ENCODE results near the gene F2RL1.
"Not testable (repeated sequence)": the region's sequence is repeated elsewhere in the genome, so short reads cannot be mapped to it uniquely, and the experiment has no call there.

The F2RL1 gene

DNA sequence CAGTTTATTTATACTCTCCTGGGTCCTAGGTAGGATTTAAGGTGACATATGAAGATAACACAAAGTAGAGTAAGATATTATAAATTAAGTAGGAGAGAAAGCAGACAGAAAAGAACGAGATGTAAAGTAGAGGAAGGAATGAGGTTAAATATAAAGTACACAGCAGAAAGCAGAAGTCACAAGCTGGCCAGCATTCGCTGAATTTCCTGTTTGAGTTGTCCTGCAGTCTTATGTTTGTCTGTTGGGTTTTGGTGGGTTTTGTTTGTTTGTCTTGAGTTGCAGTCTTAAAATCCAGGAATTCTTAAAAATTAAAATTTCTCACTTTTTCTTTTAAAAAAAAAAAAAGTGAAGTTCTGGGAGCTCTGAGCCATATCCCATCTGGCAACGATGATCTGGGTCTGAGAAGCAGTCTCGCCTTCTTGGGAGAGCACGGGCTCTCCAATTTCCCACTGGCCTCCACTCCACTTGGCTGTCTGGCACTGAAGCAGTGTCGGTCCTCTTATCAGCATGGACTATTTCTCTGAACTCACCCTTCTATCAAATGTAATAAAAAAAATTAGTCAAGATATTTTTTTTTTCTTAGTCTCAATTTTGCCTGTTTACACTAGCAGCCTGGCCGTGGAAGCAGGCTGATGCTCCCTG is 33.0 kb downstream of the F2RL1 start:
- Histone ChIP-seq H3K4me3 (no peak overlapping the region), H3K27ac (peak overlapping the region in 1 of 2 donors; percentile 45)
- DNase-seq (ENCODE audit: low spot score), result no peak
- TF ChIP-seq, protein P1, sequence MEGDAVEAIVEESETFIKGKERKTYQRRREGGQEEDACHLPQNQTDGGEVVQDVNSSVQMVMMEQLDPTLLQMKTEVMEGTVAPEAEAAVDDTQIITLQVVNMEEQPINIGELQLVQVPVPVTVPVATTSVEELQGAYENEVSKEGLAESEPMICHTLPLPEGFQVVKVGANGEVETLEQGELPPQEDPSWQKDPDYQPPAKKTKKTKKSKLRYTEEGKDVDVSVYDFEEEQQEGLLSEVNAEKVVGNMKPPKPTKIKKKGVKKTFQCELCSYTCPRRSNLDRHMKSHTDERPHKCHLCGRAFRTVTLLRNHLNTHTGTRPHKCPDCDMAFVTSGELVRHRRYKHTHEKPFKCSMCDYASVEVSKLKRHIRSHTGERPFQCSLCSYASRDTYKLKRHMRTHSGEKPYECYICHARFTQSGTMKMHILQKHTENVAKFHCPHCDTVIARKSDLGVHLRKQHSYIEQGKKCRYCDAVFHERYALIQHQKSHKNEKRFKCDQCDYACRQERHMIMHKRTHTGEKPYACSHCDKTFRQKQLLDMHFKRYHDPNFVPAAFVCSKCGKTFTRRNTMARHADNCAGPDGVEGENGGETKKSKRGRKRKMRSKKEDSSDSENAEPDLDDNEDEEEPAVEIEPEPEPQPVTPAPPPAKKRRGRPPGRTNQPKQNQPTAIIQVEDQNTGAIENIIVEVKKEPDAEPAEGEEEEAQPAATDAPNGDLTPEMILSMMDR (IDR thresholded peaks at IDR 0.05), result no peak

DNA sequence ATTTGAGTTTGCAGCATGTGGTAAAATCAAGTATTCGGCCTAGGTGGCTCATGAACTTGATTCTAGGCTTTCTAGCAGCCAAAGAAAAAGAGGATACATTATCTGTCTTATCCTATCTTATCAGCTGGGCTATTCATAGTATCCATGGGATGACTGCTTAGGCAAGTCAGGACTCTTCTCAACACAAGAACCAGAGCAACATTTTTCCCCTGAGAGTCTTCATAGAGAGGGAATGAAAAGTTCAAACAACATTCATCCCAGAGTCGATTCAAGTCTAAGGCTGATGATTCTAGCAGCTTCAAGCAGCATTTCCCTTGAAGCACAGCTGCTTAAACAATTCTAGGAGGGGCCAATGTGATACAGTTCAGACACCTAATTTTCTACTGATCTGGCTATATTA is 33.9 kb downstream of the F2RL1 start:
- DNase-seq (ENCODE audit: low spot score), result no peak
- no peak overlapping the region for H3K4me3 ChIP-seq
- H3K27ac ChIP-seq, result peak overlapping the region in 1 of 2 donors; percentile 3
- TF ChIP-seq, protein P1 (IDR thresholded peaks at IDR 0.05), result no peak

DNA sequence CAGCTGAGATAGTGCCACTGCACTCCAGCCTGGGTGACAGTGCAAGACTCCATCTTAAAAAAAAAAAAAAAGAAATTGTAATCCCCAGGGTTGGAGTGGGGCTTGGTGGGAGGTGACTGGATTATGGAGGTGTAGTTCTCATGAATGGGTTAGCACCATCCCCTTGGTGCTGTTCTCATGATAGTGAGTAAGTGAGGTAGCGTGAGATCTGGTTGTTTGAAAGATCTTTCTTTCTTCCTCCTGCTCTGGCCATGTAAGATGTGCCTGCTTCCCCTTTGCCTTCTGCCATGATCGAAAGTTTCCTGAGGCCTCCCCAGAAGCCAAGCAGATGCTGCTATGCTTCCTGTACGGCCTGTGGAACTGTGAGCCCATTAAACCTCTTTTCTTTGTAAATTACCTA is 34.9 kb downstream of the F2RL1 start:
- not testable (repeated sequence) for DNase-seq (ENCODE audit: low spot score); H3K27ac ChIP-seq; H3K4me3 ChIP-seq

DNA sequence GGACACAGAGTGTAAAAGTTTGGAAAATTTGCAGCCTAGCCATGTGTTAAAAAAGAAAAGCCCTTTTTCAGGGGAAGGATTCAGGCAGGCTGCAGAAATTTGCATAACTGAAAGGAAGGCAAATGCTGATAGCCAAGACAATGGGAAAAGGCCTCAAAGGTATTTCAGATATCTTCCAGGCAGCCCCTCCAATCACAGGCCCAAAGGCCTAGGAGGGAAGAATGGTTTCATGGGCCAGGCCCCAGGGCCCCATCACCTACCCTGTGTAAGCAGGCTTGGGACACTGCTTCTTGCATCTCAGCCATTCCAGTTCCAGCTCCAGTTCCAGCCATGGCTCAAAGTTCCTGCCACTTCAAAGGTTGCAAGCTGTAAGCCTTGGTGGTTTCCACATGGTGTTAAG is 35.8 kb downstream of the F2RL1 start:
- Histone ChIP-seq H3K4me3 (no peak overlapping the region), H3K27ac (no peak overlapping the region)
- DNase-seq (ENCODE audit: low spot score), result no peak
- TF ChIP-seq, protein P1 (IDR thresholded peaks at IDR 0.05), result no peak

DNA sequence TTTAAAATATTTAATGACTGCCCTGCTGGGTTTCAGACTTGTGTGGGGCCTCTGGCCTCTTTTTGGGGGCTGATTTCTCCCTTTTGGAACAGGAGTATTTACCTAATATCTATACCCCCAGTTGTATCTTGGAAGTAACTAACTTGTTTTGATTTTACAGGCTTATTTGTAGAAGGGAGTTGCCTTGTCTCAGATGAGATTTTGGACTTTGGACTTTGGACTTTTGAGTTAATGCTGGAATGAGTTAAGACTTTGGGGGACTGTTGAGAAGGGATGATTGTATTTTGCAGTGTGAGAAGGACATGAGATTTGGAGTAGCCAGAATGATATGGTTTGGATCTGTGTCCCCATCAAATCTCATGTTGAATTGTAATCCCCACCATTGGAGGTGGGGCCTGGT is 36.7 kb downstream of the F2RL1 start:
- peak overlapping the region in 1 of 2 donors; percentile 60 for H3K27ac ChIP-seq
- not testable (repeated sequence) for DNase-seq (ENCODE audit: low spot score); H3K4me3 ChIP-seq

DNA sequence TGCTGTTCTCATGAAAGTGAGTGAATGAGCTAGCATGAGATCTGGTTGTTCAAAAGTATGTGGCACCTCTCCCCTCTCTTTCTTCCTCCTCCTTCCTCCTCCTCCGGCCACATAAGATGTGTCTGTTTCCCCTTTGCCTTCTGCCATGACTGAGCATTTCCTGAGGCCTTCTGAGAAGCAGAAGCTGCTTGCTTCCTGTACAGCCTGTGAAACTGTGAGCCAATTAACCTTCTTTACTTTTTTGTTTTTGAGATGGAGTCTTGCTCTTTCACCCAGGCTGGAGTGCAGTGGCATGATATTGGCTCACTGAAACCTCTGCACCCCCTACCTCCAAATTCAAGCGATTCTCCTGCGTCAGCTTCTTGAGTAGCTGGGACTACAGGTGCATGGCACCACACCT is 37.1 kb downstream of the F2RL1 start:
- no peak for DNase-seq (ENCODE audit: low spot score)
- H3K27ac ChIP-seq, result peak overlapping the region in 1 of 2 donors; percentile 60

DNA sequence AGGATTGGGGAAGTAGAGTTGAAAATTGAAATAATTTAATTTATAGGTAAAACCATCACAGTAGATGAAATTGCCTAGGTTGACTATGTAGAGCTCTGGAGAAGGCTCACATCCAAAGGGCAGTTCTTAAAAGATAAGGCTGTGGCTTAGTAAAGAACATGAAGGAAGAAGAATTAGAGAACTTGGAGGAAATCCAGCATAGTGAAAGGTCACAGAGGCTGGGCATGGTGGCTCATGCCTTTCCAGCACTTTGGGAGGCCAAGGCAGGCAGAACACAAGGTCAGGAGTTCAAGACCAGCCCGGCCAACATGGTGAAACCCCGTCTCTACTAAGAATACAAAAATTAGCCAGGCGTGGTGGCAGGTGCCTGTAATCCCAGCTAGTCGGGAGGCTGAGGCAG is 38.0 kb downstream of the F2RL1 start:
- DNase-seq (ENCODE audit: low spot score); H3K27ac ChIP-seq; H3K4me3 ChIP-seq: not testable (repeated sequence)

More for the DNA sequence above, 37.1 kb downstream of the F2RL1 start:
- no peak overlapping the region for H3K4me3 ChIP-seq
- TF ChIP-seq, protein P1 (IDR thresholded peaks at IDR 0.05), result no peak

DNA sequence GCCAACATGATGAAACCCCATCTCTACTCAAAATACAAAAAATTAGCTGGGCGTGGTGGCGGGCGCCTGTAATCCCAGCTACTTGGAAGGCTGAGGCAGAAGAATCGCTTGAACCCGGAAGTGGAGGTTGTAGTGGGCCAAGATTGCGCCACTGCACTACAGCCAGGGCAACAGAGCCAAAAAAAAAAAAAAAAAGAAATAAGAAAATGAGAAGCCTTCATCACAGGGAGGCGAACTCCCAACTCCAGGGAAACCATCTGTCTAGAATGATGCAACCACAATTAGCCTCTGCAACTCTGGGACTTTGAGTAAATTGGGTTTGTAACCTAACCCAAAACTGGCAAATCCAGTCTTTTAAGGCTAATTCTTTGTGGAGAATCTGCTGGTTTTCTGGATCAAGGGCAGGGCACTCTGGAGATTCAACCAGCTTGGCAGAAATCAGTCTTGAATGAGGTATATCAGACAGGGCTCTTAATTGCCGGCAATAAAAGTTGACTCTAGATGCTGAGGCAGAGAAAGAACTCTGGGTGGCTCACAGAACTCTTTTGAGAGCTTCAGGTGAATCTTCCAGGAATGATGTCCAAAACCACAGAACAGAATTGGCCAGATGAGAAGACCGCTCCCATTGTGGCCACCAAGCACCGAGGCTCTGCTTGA is 40.9 kb downstream of the F2RL1 start:
- no peak for DNase-seq (ENCODE audit: low spot score)
- TF ChIP-seq, protein P1 (IDR thresholded peaks at IDR 0.05), result no peak
- no peak overlapping the region for H3K4me3 ChIP-seq
- no peak overlapping the region for H3K27ac ChIP-seq

Measured in coronary artery (tissue), 2 donors.